Activated gamma-delta T cell treated with Interleukin-2 at 50 U/mL for 16 hours (primary cell): ENCODE data around the gene PGGHG.
"Not testable (repeated sequence)": the region's sequence is repeated elsewhere in the genome, so short reads cannot be mapped to it uniquely, and the experiment has no call there.

Experiments
- DNase-seq: peaks from one replicate; pipeline ENCODE4 v3.0.0-alpha.2; 2020

The PGGHG gene

DNA sequence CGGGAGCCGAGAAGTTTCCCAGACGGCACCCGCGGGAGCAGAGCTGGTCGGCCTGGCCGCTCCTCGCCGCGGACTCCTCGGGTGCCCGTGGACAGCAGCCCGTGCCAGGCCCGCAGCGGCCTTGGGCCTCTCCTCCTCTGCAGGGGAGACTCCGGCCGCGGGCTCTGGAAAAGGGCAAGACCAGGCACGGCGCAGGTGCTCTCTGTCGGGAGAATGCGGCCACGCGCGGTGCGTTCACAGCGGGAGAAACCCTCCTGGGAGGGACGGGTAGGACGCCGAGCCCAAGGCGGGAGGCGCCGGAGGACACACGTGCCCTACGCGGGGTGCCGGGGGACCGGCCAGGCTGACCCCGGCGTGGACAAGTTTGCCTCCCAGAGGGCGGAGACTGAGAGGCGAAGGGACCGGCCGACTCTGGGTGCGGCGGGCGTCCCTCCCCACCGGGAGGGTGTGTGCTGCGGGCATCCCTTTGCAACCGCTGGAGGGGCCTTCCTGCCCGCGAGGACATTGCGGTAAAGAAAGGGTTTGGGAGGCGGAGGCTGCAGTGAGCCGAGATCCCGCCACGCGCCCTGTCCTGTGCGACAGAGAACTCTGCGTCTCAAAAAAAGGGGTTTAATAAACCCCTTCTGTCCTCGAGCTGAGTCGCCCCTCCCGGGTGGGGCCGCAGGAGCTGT is 27.2 kb downstream of the PGGHG start:
- DNase-seq: no peak

DNA sequence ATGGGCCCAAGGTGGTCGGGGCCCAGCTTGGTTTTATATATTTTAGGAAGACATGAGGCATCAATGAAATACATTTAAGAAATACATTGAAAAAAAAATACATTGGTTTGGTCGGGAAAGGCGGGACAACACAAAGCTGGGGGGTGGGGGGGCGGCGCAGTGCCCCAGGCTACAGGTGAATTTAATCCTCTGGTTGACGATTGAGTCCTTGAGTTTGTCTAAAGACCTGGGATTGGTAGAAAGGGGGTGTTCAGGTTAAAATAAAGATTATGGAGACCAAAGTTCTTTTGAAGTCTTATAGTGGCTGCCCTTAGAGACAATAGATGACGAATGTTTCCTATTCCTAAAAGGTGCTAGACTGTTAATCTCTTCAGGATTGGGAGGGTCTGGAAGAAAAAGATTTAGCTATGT is 28.0 kb downstream of the PGGHG start:
- DNase-seq: no peak

DNA sequence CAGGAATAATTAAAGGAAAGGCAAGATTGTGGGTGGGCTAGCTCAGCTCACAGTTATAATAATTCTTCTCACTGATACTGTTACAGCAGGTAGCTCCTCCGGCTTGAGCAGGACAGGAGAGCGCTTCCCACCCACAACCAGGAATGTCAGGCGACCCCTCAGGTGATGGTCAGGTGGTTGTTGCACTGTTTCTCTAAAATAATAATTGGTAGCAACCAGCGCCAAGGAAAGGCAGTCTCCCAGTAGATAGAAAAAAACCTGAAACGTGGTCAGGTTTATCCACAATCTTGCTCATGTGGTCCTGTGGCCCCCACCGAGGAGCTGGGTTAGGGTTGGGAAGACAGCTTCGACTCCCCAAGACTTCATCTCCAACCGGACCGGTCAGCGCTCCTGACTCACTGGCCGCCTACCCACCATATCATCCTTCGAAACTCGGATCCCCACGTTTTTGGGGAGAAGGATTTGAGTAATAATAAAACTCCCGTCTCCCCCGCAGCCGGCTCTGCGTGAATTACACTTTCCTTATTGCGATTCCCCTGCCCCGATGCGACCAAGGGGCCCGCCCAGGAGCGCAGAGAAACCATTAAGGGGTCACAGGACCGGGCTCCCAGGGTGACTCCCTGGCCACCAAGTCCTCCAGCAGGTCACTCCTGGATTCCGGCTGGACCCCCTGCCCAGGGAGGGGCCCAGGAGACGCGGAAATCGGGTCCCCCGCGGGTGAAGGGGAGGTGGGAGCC is 28.9 kb downstream of the PGGHG start:
- DNase-seq: not testable (repeated sequence)

DNA sequence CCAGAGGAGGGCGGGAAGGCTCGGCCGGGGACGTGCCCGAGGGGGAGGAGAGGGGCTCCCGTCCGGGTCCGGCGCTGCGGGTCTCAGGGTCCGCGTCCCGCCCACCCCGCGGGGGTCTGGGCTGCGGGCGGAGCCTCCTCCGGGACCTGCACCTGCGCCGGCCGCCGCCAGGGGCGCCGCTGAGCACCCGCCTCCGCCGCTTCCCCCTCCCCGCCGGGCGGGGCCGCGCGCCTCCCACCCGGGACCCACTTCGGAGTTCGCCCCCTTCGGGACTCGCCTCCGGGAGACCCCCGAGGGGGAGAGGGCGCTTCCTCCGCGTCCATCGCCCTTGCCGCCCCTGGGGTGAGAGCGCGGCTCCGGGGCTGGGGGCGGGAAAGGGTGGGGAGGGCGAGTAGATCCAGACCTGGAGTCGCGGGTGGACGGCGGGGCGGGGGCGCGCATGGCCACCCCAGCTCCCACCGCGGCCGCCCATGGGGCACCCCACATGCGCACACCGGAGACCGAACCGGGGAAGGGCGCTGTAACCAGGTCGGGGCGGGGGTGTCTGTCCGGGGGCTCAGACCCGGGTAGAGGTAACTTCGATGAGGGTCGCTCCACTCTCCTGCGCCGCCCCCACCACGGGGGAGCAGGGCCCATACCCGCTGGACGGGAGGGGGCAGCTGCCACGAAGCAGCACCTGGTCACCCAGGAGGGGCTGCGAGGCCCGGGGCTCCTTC is 29.6 kb downstream of the PGGHG start:
- DNase-seq: not testable (repeated sequence)

DNA sequence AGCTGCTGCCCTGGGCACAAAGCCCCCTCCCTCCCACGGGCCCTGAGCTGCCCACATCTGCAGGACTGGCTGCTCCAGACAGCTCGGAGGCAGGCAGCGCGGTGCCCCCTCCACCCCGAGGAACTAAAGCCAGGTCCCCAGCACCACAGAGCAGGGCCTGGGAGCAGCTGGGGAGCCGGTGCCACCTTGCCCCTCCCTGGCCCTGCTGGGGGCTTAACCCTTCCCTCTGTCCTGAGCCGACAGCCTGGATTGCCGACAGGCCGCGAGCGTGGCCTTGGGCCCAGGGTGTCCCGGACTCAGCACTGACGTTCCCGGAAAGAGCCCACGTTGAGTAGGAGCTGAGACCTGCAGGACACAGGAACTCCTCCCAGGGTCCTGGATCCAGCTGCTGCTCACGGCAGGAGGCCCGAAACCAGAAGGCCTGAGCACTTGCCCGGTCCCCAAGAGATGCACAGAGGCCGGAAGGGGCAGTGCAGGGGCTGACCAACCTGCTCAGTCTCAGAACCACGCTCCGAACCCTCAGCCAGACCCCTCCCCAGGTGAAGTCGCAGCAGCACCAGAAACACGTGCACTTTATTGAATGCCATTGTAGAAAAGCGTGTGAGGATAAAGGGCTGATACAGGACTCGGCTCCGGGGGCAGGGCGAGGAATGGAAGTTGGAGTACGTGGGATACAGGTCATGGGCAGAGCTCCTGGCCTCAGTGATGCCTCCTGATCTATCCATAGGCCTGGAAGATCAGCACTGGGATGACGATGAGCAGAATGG is 30.4 kb downstream of the PGGHG start:
- not testable (repeated sequence) for DNase-seq

DNA sequence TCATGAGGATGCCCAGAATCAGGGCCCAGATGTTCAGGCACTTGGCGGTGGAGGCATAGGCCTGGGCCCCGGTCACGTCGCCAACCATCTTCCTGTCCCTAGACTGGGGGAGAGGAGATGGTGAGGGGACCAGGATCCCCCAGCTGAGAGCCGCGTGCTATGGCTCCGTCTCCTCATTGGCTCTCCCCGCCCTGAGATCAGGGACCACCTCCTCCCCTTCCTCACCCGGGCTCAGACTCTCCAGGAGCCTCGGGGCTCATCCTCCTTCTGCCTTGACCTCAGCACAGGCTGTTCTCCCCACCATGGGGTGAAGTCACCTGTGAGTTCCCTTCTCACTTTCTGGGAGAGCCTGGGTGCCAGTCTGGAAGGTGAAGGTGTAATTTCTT is 31.0 kb downstream of the PGGHG start:
- DNase-seq: not testable (repeated sequence)

DNA sequence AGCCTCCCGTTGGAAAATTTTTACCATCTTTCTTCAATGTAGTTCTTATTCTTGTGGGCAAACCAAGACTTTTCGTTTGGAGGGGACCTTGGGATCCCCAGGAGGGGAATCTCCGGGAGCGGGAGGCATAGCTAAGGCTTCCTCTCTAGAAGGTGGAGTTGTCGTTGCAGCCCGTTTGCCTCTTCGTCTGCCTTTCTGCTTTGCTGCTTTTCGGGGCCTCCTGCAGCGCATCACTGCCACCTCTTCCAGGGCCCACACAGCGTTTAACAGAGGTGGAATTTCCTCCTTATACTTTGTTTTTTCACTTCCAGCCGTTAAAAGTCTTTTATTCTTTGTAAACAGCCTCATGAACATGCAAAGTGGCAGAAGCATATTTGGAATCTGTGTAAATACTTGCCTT is 35.2 kb downstream of the PGGHG start:
- no peak for DNase-seq

DNA sequence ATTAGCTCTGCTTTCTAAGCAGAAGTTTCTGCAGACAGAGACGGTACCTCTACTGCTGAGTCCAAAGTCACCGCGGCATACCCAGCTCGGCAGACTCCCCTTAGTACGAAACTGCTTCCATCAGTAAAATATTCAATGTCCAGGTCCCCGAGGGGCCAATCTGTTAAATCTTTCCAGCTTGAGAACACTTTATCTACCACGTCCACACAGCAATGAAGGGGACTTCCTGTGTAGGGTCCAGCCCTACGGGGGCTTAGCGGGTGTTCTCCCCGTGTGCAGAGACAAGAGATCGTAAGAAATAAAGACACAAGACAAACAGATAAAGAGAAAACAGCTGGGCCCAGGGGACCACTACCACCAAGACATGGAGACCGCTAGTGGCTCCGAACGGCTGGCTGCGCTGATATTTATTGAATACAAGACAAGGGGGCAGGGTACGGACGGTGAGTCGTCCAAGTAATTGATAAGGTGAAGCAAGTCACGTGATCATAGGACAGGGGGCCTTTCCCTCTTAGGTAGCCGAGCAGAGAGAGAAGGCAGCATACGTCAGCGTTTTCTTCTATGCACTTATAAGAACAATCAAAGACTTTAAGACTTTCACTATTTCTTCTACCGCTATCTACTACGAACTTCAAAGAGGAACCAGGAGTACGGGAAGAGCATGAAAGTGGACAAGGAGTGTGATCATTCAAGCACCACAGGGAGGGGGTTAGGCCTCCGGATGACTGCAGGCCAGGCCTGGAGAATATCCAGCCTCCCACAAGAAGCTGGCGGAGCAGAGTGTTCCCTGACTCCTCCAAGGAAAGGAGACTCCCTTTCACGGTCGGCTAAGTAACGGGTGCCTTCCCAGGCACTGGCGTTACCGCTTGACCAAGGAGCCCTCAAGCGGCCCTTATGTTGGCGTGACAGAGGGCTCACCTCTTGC is 35.9 kb downstream of the PGGHG start:
- not testable (repeated sequence) for DNase-seq

DNA sequence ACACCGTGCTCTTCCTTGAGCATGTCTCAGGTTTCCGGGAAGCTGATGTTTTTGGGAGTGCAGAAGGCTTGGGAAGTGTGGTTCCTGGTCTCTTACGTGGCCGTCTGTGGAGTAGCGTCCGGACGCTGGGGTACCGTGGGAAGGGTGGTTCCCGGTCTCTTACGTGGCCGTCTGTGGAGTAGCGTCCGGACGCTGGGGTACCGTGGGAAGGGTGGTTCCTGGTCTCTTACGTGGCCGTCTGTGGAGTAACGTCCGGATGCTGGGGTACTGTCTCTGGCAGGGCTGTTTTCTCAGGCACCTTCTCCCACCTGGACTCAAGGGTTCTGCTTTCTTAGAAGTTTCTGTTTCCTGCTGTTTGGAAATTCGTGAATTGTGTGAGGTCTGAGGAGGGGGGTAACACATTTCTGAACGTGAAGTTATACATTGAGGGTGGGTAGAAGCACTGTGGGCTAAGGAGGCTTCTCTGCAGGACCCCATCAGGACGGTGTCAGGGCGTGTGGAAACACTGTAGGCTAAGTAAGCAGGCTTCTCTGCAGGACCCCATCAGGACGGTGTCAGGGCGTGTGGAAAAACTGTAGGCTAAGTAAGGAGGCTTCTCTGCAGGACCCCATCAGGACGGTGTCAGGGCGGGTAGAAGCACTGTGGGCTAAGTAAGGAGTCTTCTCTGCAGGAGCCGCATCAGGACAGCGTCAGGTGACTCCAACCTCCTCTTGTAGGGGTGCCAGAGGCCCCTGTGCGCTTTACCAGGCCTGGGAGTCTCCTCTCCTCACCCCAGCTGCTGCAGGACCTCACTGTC is 37.1 kb downstream of the PGGHG start:
- no peak for DNase-seq

DNA sequence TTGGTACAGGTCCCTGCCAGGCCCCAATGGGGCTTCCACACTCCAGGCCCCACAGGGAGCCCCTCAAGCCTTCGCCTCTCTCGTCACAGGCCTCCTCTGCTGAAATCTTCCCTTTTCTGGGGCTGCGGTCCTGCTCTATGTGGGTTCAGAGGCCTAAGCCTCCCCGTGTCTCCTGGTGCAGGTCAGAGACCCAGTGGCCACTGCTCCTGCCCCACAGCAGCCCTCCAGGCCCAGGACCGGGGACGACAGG is 37.6 kb downstream of the PGGHG start:
- DNase-seq: no peak

DNA sequence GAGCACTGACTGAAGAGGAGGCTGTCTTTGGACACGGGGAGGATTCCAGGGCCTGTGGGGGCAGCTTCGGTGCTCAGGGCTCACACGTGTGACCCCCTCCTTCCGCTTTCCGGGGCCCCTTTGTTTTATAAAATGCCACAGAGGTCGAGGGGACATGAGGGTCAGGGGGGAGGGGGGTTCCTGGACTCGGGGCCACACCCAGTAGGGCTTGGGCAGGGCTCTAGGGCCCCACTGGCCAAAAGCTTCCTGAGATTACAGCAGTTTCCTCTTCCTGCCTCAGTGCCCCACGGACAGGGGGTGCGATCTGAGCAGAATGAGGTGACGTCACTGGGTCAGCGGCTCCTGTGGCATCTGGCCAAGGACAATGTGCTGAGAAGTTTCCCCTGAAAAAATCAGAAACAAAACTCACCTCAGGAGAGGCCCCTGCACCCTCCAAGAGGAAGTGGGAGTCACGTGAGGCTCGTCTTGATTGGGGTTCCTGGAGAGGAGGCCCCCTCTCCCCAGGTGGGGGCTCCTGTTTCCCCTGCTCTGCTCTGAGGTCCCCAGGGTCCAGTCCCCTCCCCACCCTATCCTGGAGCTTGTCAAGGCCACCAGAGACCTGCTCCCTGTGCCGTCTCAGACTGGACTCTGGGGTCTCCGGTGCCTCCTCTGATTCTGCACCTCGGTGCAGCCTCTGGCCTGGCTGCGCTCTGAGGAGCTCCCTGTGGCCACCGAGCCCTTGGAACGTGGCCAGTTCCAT is 38.1 kb downstream of the PGGHG start:
- peak; percentile 61 for DNase-seq

DNA sequence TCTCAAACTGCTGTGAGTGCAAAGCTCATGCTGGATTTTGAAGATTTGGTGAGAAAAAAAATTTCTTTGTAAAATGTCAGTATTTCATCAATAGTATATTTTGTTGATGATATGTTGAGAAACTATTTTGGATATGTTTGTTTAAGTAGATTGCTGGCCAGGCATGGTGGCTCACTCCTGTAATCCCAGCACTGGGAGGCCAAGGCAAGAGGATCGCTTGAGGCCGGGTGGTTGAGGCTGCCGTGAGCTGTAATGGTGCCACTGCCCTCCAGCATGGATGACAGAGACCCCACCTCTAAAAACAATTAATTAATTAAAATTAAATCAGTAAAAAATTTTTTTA is 38.6 kb downstream of the PGGHG start:
- no peak for DNase-seq

DNA sequence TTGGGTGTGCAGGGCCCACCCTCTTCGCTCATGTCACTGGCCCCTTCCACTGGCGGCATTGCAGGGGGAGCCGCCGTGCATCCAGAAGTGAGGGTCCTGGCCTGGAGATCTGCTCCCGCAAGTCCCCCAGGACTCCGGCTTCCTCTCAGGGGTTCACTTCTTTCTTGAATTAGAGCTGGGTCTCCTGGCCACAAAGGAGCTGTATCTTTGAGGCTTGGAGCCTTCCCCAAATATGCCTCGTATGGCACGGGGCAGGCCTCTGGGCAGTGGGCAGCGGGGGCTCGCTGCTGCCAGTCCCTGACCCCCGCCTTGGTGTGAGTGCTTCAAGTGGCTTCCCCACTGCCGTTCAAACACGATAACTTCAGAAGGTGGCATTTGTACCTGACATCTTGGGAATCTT is 39.1 kb downstream of the PGGHG start:
- no peak for DNase-seq

DNA sequence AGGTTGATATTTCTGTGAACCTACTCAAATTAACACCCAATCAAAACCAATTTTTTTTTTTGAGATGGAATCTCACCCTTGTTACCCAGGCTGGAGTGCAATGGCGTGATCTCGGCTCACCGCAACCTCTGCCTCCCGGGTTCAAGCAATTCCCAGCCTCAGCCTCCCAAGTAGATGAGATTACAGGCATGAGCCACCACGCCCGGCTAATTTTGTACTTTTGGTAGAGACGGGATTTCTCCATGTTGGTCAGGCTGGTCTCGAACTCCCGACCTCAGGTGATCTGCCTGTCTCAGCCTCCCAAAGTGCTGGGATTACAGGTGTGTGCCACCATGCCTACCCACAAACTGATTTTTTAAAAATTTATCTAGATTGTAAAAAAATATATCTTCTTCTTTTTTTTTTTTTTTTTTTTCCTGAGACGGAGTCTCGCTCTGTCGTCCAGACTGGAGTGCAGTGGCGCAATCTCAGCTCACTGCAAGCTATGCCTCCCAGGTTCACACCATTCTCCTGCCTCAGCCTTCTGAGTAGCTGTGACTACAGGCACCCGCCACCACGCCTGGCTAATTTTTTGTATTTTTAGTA is 39.7 kb downstream of the PGGHG start:
- not testable (repeated sequence) for DNase-seq

DNA sequence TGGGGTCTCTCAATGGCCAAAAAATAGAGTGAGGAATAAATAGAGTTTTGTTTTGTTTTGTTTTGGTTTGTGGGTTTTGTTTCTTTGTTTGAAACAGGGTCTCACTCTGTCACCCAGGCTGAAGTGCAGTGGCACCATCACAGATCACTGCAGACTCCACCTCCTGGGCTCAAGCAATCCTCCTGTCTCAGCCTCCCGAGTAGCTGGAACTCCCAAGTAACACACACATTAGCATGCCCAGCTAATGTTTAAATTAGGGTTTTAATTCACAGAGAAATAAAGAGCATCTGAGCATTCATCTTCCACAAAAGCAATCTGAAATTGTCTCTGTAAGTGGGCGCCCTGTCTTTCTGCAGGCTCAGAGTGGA is 40.9 kb downstream of the PGGHG start:
- no peak for DNase-seq

DNA sequence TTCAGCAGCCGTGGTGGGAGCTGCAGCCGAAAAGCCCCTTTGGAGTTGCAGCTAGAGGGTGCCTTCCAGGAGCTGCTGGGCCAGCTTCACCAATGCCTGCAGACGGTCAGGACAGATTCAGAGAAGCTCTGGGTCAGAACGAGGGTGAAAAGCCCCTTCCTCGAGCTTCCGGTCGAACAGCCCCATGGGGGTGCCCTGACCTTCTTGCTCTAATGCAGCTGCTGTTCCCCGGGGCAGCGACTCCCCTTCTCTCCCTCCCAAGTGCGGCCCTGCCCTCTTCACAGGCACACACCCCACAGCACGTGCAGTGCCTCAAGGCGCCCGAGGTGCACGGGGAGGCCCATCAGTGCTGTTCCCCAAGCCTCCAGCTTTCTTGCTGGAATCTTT is 41.4 kb downstream of the PGGHG start:
- no peak for DNase-seq

DNA sequence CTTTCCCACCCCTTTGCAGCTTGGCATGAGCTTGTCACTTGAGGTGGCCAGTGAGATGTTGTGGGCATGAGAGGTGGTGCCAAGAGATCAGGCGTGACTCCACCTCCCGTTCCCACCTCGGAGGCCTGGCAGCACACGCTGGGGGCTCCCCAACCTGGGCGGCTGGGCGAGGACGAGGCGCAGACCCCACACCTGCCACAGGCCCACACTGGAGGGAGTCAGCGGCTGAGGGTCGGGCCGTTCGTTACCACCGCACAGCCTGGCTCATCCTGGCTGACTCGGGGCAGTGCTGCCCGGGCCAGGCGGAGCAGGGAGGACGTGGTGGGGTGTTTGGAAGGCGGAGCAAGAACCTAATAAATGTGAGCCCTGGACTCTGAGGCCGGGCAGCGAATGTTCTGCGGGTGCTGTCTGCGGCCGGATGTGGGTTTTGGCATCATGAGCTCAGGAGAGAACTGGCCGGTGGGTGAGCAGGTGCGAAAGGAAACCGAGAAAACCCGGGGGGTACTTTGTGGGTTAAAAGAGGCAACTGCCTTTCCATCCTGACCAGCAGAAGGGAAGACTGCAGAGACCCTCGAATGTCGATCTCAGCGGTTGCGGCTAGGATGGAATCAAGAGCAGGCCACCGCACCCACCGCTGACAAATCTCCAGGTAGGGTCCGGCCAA is 41.9 kb downstream of the PGGHG start:
- DNase-seq: no peak

DNA sequence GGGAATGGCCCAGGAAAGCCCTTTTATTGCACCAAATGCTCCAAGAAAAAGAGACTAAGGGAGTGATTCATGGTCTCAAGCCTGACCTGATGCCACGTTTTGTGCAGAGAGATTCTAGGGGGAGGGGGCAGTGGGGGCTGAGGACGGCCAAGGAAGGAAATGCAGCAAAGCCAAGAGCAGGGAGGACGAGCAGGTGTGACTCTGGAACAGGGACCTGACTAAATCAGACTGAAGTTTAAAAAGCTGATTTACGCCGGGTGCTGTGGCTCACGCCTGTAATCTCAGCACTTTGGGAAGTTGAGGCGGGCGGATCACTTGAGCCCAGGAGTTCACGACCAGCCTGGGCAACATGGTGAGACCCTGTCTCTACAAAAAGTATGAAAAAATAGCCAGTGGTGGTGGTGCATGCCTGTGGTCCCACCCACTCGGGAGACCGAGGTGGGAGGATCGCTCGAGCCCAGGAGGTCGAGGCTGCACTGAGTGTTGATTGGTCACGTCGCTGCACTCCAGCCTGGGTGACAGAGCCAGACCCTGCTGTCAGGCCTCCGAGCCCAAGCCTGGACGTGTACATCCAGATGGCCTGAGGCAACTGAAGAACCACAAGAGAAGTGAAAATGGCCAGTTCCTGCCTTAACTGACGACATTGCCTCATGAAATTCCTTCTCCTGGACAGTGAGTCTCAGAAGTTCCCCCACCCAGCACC is 42.6 kb downstream of the PGGHG start:
- no peak for DNase-seq
